GM13977 (cell line): ENCODE data around the gene RAPGEF5.

Source experiments
- DNase-seq: peaks from one replicate; pipeline ENCODE4 v3.0.0; 2012; ENCODE audit warnings: low spot score
- CTCF ChIP-seq: IDR thresholded peaks from 2 replicates; pipeline ENCODE4 v1.5.1; 2012; ENCODE audit warnings: mild to moderate bottlenecking, control low read depth; ENCODE audit not compliant: insufficient read depth; ENCODE audit errors: extremely low read depth, missing control alignments
- in situ Hi-C: fragments of 300-500 bp; cut with MboI; formaldehyde crosslinking; loops from one replicate; pipeline ENCODE4 v1.12.0; 2022; ENCODE audit warnings: low sequenced_read_pairs, low pct_unique_long_range_greater_than_20kb, mixed read lengths, inconsistent platforms; ENCODE audit not compliant: unreplicated experiment

Gene RAPGEF5

GRCh38 chr7:22352887-22353286 is 4.1 kb downstream of the RAPGEF5 start:
- DNase-seq: no peak
- TF ChIP-seq CTCF: no peak
- in situ Hi-C loops: no loop called here

- no peak for DNase-seq
- in situ Hi-C loops: no loop called here
- no peak for TF ChIP-seq CTCF
Observed at GRCh38 chr7:22351878-22352277, 5.1 kb downstream of the RAPGEF5 start.

GRCh38 chr7:22351329-22351692 is 5.6 kb downstream of the RAPGEF5 start:
- in situ Hi-C loops: no loop called here
- TF ChIP-seq CTCF: no peak
- no peak for DNase-seq

- TF ChIP-seq CTCF: no peak
- in situ Hi-C loops: no loop called here
- no peak for DNase-seq
Observed at GRCh38 chr7:22350466-22351328, 6.3 kb downstream of the RAPGEF5 start.

GRCh38 chr7:22348379-22348778 is 8.6 kb downstream of the RAPGEF5 start:
- in situ Hi-C loops: no loop called here
- no peak for TF ChIP-seq CTCF
- DNase-seq: no peak

- DNase-seq: no peak
- in situ Hi-C loops: no loop called here
- no peak for TF ChIP-seq CTCF
Observed at GRCh38 chr7:22346383-22347107, 10.4 kb downstream of the RAPGEF5 start.
